Natural killer cell (primary cell): Measurements from ENCODE around the gene GARNL3. TPM values are rescaled to one million over a fixed set of nuclear protein-coding genes. Genes with fewer than 3 reads are reported as not detected.

ENCODE experiments used
- ATAC-seq, 3 donors: fragments of 150-1000 bp in 2 of 3; fragments of 200-7000 bp in 1 of 3; cut with Tn5 transposase; 1 replicate in 1 of 3; 2 replicates in 2 of 3; pipeline ENCODE4 v1.10.0; 2021; ENCODE audit warnings: mild to moderate bottlenecking in 2 of 3, moderate library complexity in 2 of 3
- DNase-seq, 2 donors: peaks; one replicate each; pipeline versions ENCODE4 v3.0.0 to v3.0.0-alpha.2; 2013 to 2021; ENCODE audit warnings: mixed read lengths in 1 of 2
- H3K27ac ChIP-seq: one replicate; pipeline ENCODE4 v1.5.1; 2013; ENCODE audit warnings: mild to moderate bottlenecking, low read length
- H3K27me3 ChIP-seq: one replicate; pipeline ENCODE4 v1.6.1; 2013; ENCODE audit warnings: low read length; ENCODE audit not compliant: control insufficient read depth, insufficient read depth
- H3K36me3 ChIP-seq: one replicate; pipeline ENCODE4 v1.6.1; 2013; ENCODE audit warnings: low read length; ENCODE audit not compliant: control insufficient read depth, insufficient read depth
- H3K4me1 ChIP-seq: one replicate; pipeline ENCODE4 v1.6.1; 2013; ENCODE audit warnings: low read length; ENCODE audit not compliant: control insufficient read depth, insufficient read depth
- H3K4me3 ChIP-seq: one replicate; pipeline ENCODE4 v1.5.1; 2013; ENCODE audit warnings: low read length
- H3K9me3 ChIP-seq: one replicate; pipeline ENCODE4 v1.6.1; 2013; ENCODE audit warnings: low read length; ENCODE audit not compliant: control insufficient read depth, insufficient read depth
- H3K27ac Mint-ChIP-seq, 2 donors: one replicate each; pipeline ENCODE4 v1.8.0; 2022; ENCODE audit warnings: mild to moderate bottlenecking in 2 of 2, mixed read lengths in 2 of 2, moderate library complexity in 1 of 2
- H3K27me3 Mint-ChIP-seq, 2 donors: one replicate each; pipeline ENCODE4 v1.8.0; 2022; ENCODE audit warnings: low read depth in 2 of 2, mixed read lengths in 2 of 2
- H3K36me3 Mint-ChIP-seq: one replicate; pipeline ENCODE4 v1.8.0; 2022; ENCODE audit warnings: mixed read lengths
- H3K4me1 Mint-ChIP-seq, 2 donors: one replicate each; pipeline ENCODE4 v1.8.0; 2022; ENCODE audit warnings: mixed read lengths in 2 of 2
- H3K4me3 Mint-ChIP-seq: one replicate; pipeline ENCODE4 v1.8.0; 2022; ENCODE audit warnings: mild to moderate bottlenecking, moderate library complexity, mixed read lengths
- H3K9me3 Mint-ChIP-seq, 2 donors: one replicate each; pipeline ENCODE4 v1.8.0; 2022; ENCODE audit warnings: mixed read lengths in 2 of 2
- WGBS: methylation state at CpG from one replicate; pipeline ENCODE4 v1.1.7; 2013; ENCODE audit warnings: missing lambda C conversion rate; ENCODE audit not compliant: insufficient coverage; 5-methylcytosine and 5-hydroxymethylcytosine counted together
- intact Hi-C: fragments of 100-400 bp; cut with micrococcal nuclease; formaldehyde crosslinking; loops from one replicate; pipeline ENCODE4 v1.14.2; 2022
- total RNA-seq, 4 donors: library from RNA; stranded (reverse); fragments of 120-200 nt in 1 of 4; gene quantifications; one replicate each; pipeline versions ENCODE4 v1.2.3 to v1.2.4, GENCODE V29; 2013 to 2022
- TF ChIP-seq, protein P1 (sequence below): fragments of 200-600 bp; IDR thresholded peaks from one replicate; pipeline ENCODE4 v1.8.0; 2022; ENCODE audit warnings: antibody characterized with exemption

The GARNL3 gene
- total RNA-seq, 3 donors from 2014 or later (not counting 1 experiment from before 2014, with no cell fraction given), result 3.8 to 6.0 (median 6.0) TPM

DNA sequence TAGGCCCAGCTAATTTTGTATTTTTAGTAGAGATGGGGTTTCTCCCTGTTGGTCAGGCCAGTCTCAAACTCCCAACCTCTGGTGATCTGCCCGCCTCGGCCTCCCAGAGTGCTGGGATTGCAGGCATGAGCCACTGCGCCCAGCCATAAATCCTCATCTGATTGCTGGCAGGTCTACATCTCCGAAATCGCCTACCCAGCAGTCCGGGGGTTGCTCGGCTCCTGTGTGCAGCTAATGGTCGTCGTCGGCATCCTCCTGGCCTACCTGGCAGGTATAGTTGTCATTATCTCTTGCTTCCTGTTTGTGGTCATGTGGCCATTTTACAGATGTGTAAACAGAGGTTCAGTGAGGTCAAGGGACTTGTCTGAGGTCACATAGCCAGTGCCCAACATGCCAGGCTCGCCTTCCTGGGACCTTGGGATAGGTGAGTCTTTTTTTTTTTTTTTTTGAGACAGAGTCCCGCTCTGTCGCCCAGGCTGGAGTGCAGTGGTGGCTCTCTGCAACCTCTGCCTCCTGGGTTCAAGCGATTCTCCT, 135.2 kb downstream of the GARNL3 start:
- ATAC-seq, result no peak
- Histone ChIP-seq H3K4me3 (no peak overlapping the region), H3K27me3 (peaks cover 13% of the 10 kb centered on the region), H3K36me3 (peaks cover 2% of the 10 kb centered on the region), H3K27ac (no peak overlapping the region), H3K4me1 (peaks cover 23% of the 10 kb centered on the region), H3K9me3 (no peaks in the 10 kb centered on the region)
- TF ChIP-seq, protein P1, sequence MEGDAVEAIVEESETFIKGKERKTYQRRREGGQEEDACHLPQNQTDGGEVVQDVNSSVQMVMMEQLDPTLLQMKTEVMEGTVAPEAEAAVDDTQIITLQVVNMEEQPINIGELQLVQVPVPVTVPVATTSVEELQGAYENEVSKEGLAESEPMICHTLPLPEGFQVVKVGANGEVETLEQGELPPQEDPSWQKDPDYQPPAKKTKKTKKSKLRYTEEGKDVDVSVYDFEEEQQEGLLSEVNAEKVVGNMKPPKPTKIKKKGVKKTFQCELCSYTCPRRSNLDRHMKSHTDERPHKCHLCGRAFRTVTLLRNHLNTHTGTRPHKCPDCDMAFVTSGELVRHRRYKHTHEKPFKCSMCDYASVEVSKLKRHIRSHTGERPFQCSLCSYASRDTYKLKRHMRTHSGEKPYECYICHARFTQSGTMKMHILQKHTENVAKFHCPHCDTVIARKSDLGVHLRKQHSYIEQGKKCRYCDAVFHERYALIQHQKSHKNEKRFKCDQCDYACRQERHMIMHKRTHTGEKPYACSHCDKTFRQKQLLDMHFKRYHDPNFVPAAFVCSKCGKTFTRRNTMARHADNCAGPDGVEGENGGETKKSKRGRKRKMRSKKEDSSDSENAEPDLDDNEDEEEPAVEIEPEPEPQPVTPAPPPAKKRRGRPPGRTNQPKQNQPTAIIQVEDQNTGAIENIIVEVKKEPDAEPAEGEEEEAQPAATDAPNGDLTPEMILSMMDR, result no peak
- DNase-seq, result no peak
- H3K36me3 Mint-ChIP-seq, result no peaks in the 10 kb centered on the region
- H3K4me1 Mint-ChIP-seq, result peaks cover 9 to 13% of the 10 kb centered on the region in 2 donors
- peaks cover 0 to 6% of the 10 kb centered on the region in 2 donors for H3K27me3 Mint-ChIP-seq
- 96% methylated on average over 14 of the region's 14 CpGs for WGBS
- no peaks in the 10 kb centered on the region for H3K9me3 Mint-ChIP-seq
- H3K27ac Mint-ChIP-seq, result no peak overlapping the region
- intact Hi-C loops, result loop anchor here (10.0 kb wide), 1 partner anchor 175 kb away; no protein-coding TSS in a partner anchor
- H3K4me3 Mint-ChIP-seq, result peak overlapping the region; percentile 45

DNA sequence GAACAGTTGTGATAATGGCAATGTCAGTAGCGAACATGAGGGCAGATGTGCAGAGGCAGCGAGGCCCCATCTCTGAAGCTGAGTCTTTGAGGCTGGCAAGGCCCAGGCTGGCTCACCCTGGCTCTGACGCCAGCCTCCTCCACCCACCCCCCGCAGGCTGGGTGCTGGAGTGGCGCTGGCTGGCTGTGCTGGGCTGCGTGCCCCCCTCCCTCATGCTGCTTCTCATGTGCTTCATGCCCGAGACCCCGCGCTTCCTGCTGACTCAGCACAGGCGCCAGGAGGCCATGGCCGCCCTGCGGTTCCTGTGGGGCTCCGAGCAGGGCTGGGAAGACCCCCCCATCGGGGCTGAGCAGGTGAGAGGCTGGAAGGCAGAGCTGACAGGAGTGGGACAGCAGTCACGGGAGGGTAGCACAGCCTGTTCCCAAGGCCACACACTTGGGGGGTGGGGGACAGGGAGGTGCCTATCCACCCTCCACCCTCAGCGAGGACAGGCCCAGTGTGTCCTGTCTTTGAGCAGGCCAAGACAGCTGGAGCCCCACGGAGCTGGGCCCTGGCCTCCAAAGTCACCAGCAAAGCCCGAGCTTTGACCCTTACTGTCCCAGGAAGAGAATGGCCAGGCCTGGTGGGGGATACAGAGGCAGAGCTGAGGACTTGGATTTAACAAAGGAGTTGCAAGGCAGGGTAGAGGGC, 138.0 kb downstream of the GARNL3 start:
- no peaks in the 10 kb centered on the region for H3K9me3 ChIP-seq
- ATAC-seq, result no peak
- Mint-ChIP-seq H3K36me3 (no peaks in the 10 kb centered on the region), H3K4me1 (peaks cover 5 to 14% of the 10 kb centered on the region in 2 donors), H3K27ac (no peak overlapping the region), H3K9me3 (no peaks in the 10 kb centered on the region), H3K27me3 (peaks cover 0 to 3% of the 10 kb centered on the region in 2 donors), H3K4me3 (no peak overlapping the region)
- no peak for DNase-seq
- peaks cover 12% of the 10 kb centered on the region for H3K4me1 ChIP-seq
- no peak overlapping the region for H3K4me3 ChIP-seq
- intact Hi-C loops, result no loop called here
- TF ChIP-seq, protein P1, result no peak
- no peak overlapping the region for H3K27ac ChIP-seq
- peaks cover 2% of the 10 kb centered on the region for H3K36me3 ChIP-seq
- WGBS, result 65% methylated on average over 18 of the region's 18 CpGs
- H3K27me3 ChIP-seq, result peaks cover 13% of the 10 kb centered on the region

DNA sequence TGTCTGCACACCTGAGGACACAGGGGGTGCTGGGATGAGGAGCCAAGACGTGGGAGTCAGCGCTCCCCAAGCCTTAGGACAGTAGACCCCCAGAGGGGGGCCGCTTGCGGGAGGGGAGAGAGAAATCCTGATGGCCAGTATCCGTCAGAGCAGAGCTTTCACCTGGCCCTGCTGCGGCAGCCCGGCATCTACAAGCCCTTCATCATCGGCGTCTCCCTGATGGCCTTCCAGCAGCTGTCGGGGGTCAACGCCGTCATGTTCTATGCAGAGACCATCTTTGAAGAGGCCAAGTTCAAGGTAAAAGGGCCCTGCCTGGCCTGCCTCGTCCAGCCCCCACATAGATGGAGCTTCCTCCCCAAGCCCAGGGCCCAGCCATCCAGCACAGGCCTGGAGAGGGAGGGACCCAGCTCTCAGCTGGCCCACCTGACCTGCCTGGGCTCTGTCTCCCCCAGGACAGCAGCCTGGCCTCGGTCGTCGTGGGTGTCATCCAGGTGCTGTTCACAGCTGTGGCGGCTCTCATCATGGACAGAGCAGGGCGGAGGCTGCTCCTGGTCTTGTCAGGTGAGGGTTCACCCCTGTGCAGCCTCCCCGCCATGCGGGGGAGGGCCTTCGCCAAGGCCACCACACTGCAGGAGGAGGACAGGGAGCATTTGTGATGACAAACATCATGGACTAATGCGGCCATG, 139.1 kb downstream of the GARNL3 start:
- Mint-ChIP-seq H3K4me1 (peaks cover 0 to 5% of the 10 kb centered on the region in 2 donors), H3K27ac (no peak overlapping the region), H3K9me3 (no peaks in the 10 kb centered on the region), H3K36me3 (no peaks in the 10 kb centered on the region), H3K4me3 (no peak overlapping the region), H3K27me3 (no peaks in the 10 kb centered on the region)
- Histone ChIP-seq H3K9me3 (no peaks in the 10 kb centered on the region), H3K4me1 (peaks cover under 1% of the 10 kb centered on the region), H3K27me3 (peaks cover 5% of the 10 kb centered on the region), H3K36me3 (peaks cover 2% of the 10 kb centered on the region), H3K27ac (no peak overlapping the region), H3K4me3 (no peak overlapping the region)
- TF ChIP-seq, protein P1, result no peak
- ATAC-seq, result no peak
- WGBS, result 94% methylated on average over 21 of the region's 22 CpGs
- intact Hi-C loops, result no loop called here
- DNase-seq, result no peak
